Liver (tissue), 9 donors: ENCODE results near the gene ACIN1. TPM values are rescaled to one million over a fixed set of nuclear protein-coding genes. Genes with fewer than 3 reads are reported as not detected.

Experiments used
- DNase-seq: peaks from one replicate; pipeline ENCODE4 v3.0.0-alpha.2; 2017; ENCODE audit warnings: low spot score
- H3K27ac ChIP-seq, 2 donors: one replicate each; pipeline ENCODE4 v1.7.0; 2013; ENCODE audit warnings: inconsistent platforms in 2 of 2, low read length in 2 of 2, control low read depth in 1 of 2, low read depth in 1 of 2, mild to moderate bottlenecking in 1 of 2
- H3K27me3 ChIP-seq, 4 donors: one replicate each; pipeline versions ENCODE4 v1.6.1 to v1.7.0; 2013; ENCODE audit warnings: low read length in 3 of 4, inconsistent platforms in 1 of 4, mild to moderate bottlenecking in 1 of 4, moderate library complexity in 1 of 4; ENCODE audit not compliant: control insufficient read depth in 4 of 4, insufficient read depth in 4 of 4
- H3K36me3 ChIP-seq, 4 donors: one replicate each; pipeline versions ENCODE4 v1.6.1 to v1.7.0; 2013; ENCODE audit warnings: low read length in 3 of 4, mild to moderate bottlenecking in 3 of 4, low read depth in 1 of 4, moderate library complexity in 1 of 4; ENCODE audit not compliant: control insufficient read depth in 4 of 4, insufficient read depth in 3 of 4
- H3K4me1 ChIP-seq, 4 donors: one replicate each; pipeline versions ENCODE4 v1.6.1 to v1.7.0; 2013; ENCODE audit warnings: low read length in 3 of 4, mild to moderate bottlenecking in 3 of 4, moderate library complexity in 1 of 4; ENCODE audit not compliant: control insufficient read depth in 4 of 4, insufficient read depth in 4 of 4
- H3K4me3 ChIP-seq, 3 donors: one replicate each; pipeline versions ENCODE4 v1.6.1 to v1.7.0; 2013; ENCODE audit warnings: low read length in 3 of 3, control low read depth in 1 of 3, low read depth in 1 of 3, mild to moderate bottlenecking in 1 of 3
- H3K9ac ChIP-seq, 2 donors: one replicate each; pipeline ENCODE4 v1.7.0; 2013; ENCODE audit warnings: low read length in 2 of 2, mild to moderate bottlenecking in 2 of 2, moderate library complexity in 2 of 2, control low read depth in 1 of 2, low read depth in 1 of 2
- H3K9me3 ChIP-seq, 4 donors: one replicate each; pipeline versions ENCODE4 v1.6.1 to v1.7.0; 2013; ENCODE audit warnings: low read length in 3 of 4; ENCODE audit not compliant: control insufficient read depth in 4 of 4
- ATF3 ChIP-seq: IDR thresholded peaks from 2 replicates; pipeline ENCODE4 v1.6.1; 2016; ENCODE audit warnings: antibody characterized with exemption
- EGR1 ChIP-seq, 2 donors: IDR thresholded peaks; 2 replicates each; pipeline ENCODE4 v1.6.1; 2016 to 2018; ENCODE audit warnings: antibody characterized with exemption in 2 of 2, low read depth in 2 of 2
- FOXA1 ChIP-seq: IDR thresholded peaks from 2 replicates; pipeline ENCODE4 v1.6.1; 2016; ENCODE audit warnings: antibody characterized with exemption
- FOXA2 ChIP-seq: IDR thresholded peaks from 2 replicates; pipeline ENCODE4 v1.6.1; 2016; ENCODE audit warnings: antibody characterized with exemption
- GABPA ChIP-seq, 2 donors: IDR thresholded peaks in 1 of 2; conservative IDR thresholded peaks in 1 of 2; 2 replicates each; pipeline ENCODE4 v1.6.1; 2016; ENCODE audit warnings: antibody characterized with exemption in 2 of 2, mild to moderate bottlenecking in 1 of 2, moderate library complexity in 1 of 2
- HNF4A ChIP-seq, 2 donors: conservative IDR thresholded peaks; 2 replicates each; pipeline ENCODE4 v1.6.1; 2016; ENCODE audit warnings: antibody characterized with exemption in 2 of 2, mild to moderate bottlenecking in 2 of 2
- HNF4G ChIP-seq: IDR thresholded peaks from 2 replicates; pipeline ENCODE4 v1.6.1; 2016; ENCODE audit warnings: antibody characterized with exemption
- JUND ChIP-seq, 2 donors: IDR thresholded peaks; 2 replicates each; pipeline ENCODE4 v1.6.1; 2016; ENCODE audit warnings: antibody characterized with exemption in 2 of 2
- MAX ChIP-seq: IDR thresholded peaks from 2 replicates; pipeline ENCODE4 v1.6.1; 2016; ENCODE audit warnings: antibody characterized with exemption
- NR2F2 ChIP-seq: IDR thresholded peaks from 2 replicates; pipeline ENCODE4 v1.6.1; 2016; ENCODE audit warnings: antibody characterized with exemption
- RAD21 ChIP-seq, 2 donors: IDR thresholded peaks; 2 replicates each; pipeline ENCODE4 v1.6.1; 2016; ENCODE audit warnings: antibody characterized with exemption in 2 of 2, mild to moderate bottlenecking in 2 of 2
- REST ChIP-seq: IDR thresholded peaks from 2 replicates; pipeline ENCODE4 v1.6.1; 2016; ENCODE audit warnings: antibody characterized with exemption, mild to moderate bottlenecking
- RXRA ChIP-seq, 2 donors: IDR thresholded peaks; 2 replicates each; pipeline ENCODE4 v1.6.1; 2017 to 2018; ENCODE audit warnings: antibody characterized with exemption in 2 of 2, mild to moderate bottlenecking in 1 of 2
- SP1 ChIP-seq: IDR thresholded peaks from 2 replicates; pipeline ENCODE4 v1.6.1; 2018; ENCODE audit warnings: antibody characterized with exemption, mild to moderate bottlenecking
- TAF1 ChIP-seq: conservative IDR thresholded peaks from 2 replicates; pipeline ENCODE4 v1.6.1; 2016; ENCODE audit warnings: antibody characterized with exemption, mild to moderate bottlenecking
- YY1 ChIP-seq: IDR thresholded peaks from 2 replicates; pipeline ENCODE4 v1.6.1; 2016; ENCODE audit warnings: antibody characterized with exemption, mild to moderate bottlenecking
- ZBTB33 ChIP-seq: IDR thresholded peaks from 2 replicates; pipeline ENCODE4 v1.6.1; 2016; ENCODE audit warnings: antibody characterized with exemption
- WGBS: extraction: QIAGEN DNeasy Blood & Tissue Kit; methylation state at CpG from one replicate; pipeline ENCODE4 v1.1.7; 2013; 5-methylcytosine and 5-hydroxymethylcytosine counted together
- polyA plus RNA-seq, 2 donors: library from polyadenylated mRNA; stranded (reverse) in 1 of 2; unstranded in 1 of 2; fragments of 200-250 nt in 1 of 2; fragments of >200 nt in 1 of 2; fragmentation: Nextera tagmentation in 1 of 2; extraction: Ambion mirVana in 1 of 2; gene quantifications; one replicate each; pipeline versions ENCODE4 v1.2.1 to v1.2.3, GENCODE V29; 2013 to 2015
- total RNA-seq, 2 donors: library from RNA; depleted of rRNA; stranded (reverse); fragments of >200 nt; gene quantifications; one replicate each; pipeline ENCODE4 v1.2.3, GENCODE V29; 2014
- donor health status: healthy.
- donor health status: healthy.
- donor health status: healthy.
- donor health status: healthy.
- donor health status: healthy.

The ACIN1 gene
- total and polyA plus RNA-seq, 4 donors = 8.1 to 50.6 (median 37.1) TPM

- TF ChIP-seq FOXA2 = no peak
- no peak for TF ChIP-seq ZBTB33
- TF ChIP-seq MAX = no peak
- no peak for TF ChIP-seq RAD21 (IDR thresholded peaks at IDR 0.05)
- TF ChIP-seq SP1 = no peak
- TF ChIP-seq FOXA1 = no peak
- TF ChIP-seq RXRA (IDR thresholded peaks at IDR 0.05) = no peak
- no peak for TF ChIP-seq YY1
- no peak for TF ChIP-seq TAF1
- no peak for TF ChIP-seq NR2F2
- TF ChIP-seq EGR1 (IDR thresholded peaks at IDR 0.05; ENCODE audit: low read depth in 2 of 2) = no peak
- TF ChIP-seq ATF3 = no peak
- no peak for TF ChIP-seq HNF4G
- no peak for TF ChIP-seq GABPA (IDR thresholded peaks at IDR 0.05 in 1 of 2, conservative IDR thresholded peaks at IDR 0.05 in 1 of 2)
- no peak for TF ChIP-seq HNF4A (conservative IDR thresholded peaks at IDR 0.05)
These were observed 7.2 kb upstream of the ACIN1 start for GRCh38 chr14:23101986-23102625.

GRCh38 chr14:23101213-23101970 is 6.5 kb upstream of the ACIN1 start:
- no peaks in the 10 kb centered on the region for H3K27me3 ChIP-seq
- H3K9me3 ChIP-seq = no peaks in the 10 kb centered on the region
- H3K4me1 ChIP-seq = peaks cover 0 to 7% (median 2%) of the 10 kb centered on the region in 4 donors
- H3K27ac ChIP-seq = no peak overlapping the region
- no peak for DNase-seq
- 81% methylated on average over 6 of the region's 6 CpGs for WGBS
- no peak overlapping the region for H3K4me3 ChIP-seq
- no peak overlapping the region for H3K9ac ChIP-seq
- peaks cover 0 to 8% (median 2%) of the 10 kb centered on the region in 4 donors for H3K36me3 ChIP-seq
- no peak for TF ChIP-seq JUND (IDR thresholded peaks at IDR 0.05)
- TF ChIP-seq FOXA1 = no peak
- no peak for TF ChIP-seq RAD21 (IDR thresholded peaks at IDR 0.05)
- no peak for TF ChIP-seq TAF1
- TF ChIP-seq EGR1 (IDR thresholded peaks at IDR 0.05; ENCODE audit: low read depth in 2 of 2) = no peak
- no peak for TF ChIP-seq MAX
- TF ChIP-seq REST = no peak
- no peak for TF ChIP-seq HNF4A (conservative IDR thresholded peaks at IDR 0.05)
- TF ChIP-seq ZBTB33 = no peak
- TF ChIP-seq NR2F2 = no peak

More at GRCh38 chr14:23101986-23102625, 7.2 kb upstream of the ACIN1 start:
- no peak overlapping the region for H3K27ac ChIP-seq
- no peak overlapping the region for H3K9ac ChIP-seq
- H3K4me1 ChIP-seq = peaks cover 0 to 3% (median 2%) of the 10 kb centered on the region in 4 donors
- H3K9me3 ChIP-seq = no peaks in the 10 kb centered on the region
- no peak for DNase-seq
- H3K27me3 ChIP-seq = no peaks in the 10 kb centered on the region
- no peak overlapping the region for H3K4me3 ChIP-seq
- peaks cover 0 to 8% (median 2%) of the 10 kb centered on the region in 4 donors for H3K36me3 ChIP-seq
- WGBS = 83% methylated on average over 10 of the region's 10 CpGs
